Ramos (cell line): ENCODE data around the gene TNFRSF14.

ENCODE experiments used
- in situ Hi-C: fragments of 300-500 bp; cut with MboI; formaldehyde crosslinking; loops from one replicate; pipeline ENCODE4 v1.14.3; 2022; ENCODE audit warnings: low sequenced_read_pairs; ENCODE audit not compliant: unreplicated experiment

Gene TNFRSF14

GRCh38 chr1:2584686-2585317, 28.6 kb downstream of the TNFRSF14 start:
- in situ Hi-C loops, result no loop called here

- in situ Hi-C loops, result no loop called here
Observed at GRCh38 chr1:2585318-2586092, 29.3 kb downstream of the TNFRSF14 start.

- in situ Hi-C loops, result no loop called here
Observed at GRCh38 chr1:2586154-2587070, 30.2 kb downstream of the TNFRSF14 start, which contains the start of gene PRXL2B. Gene PRXL2B (plus strand): TSS chr1:2586777. CDS start chr1:2586886, 109 bp downstream.

- in situ Hi-C loops, result no loop called here
Observed at GRCh38 chr1:2587071-2587859, 31.1 kb downstream of the TNFRSF14 start.

GRCh38 chr1:2587860-2588571, 31.8 kb downstream of the TNFRSF14 start:
- in situ Hi-C loops, result no loop called here

GRCh38 chr1:2588661-2589430, 32.7 kb downstream of the TNFRSF14 start:
- in situ Hi-C loops, result no loop called here

GRCh38 chr1:2589431-2590232, 33.5 kb downstream of the TNFRSF14 start:
- in situ Hi-C loops, result no loop called here

- in situ Hi-C loops, result no loop called here
Observed at GRCh38 chr1:2590233-2591141, 34.3 kb downstream of the TNFRSF14 start.

GRCh38 chr1:2591233-2591580, 35.0 kb downstream of the TNFRSF14 start:
- in situ Hi-C loops, result no loop called here

GRCh38 chr1:2591581-2592261, 35.5 kb downstream of the TNFRSF14 start:
- in situ Hi-C loops, result no loop called here

- in situ Hi-C loops, result no loop called here
Observed at GRCh38 chr1:2592672-2593071, 36.5 kb downstream of the TNFRSF14 start.

GRCh38 chr1:2593251-2593878, 37.2 kb downstream of the TNFRSF14 start:
- in situ Hi-C loops, result no loop called here

GRCh38 chr1:2594001-2594640, 38.0 kb downstream of the TNFRSF14 start:
- in situ Hi-C loops, result no loop called here

- in situ Hi-C loops, result no loop called here
Observed at GRCh38 chr1:2594641-2595131, 38.5 kb downstream of the TNFRSF14 start.

- in situ Hi-C loops, result no loop called here
Observed at GRCh38 chr1:2595261-2595811, 39.2 kb downstream of the TNFRSF14 start.
